Hindlimb muscle (tissue), 1 donor: Measurements from ENCODE around the gene CHMP2B. TPM values are rescaled to one million over a fixed set of nuclear protein-coding genes. Genes with fewer than 3 reads are reported as not detected.
A peak's percentile ranks its signal among the peaks of the same experiment; 100 is the strongest.

Experiments used
- DNase-seq: peaks from one replicate; pipeline ENCODE4 v3.0.0-alpha.2; 2013
- polyA plus RNA-seq: library from polyadenylated mRNA; unstranded; fragments of 120-200 nt; gene quantifications from one replicate; pipeline ENCODE4 v1.2.1, GENCODE V29; 2013; ENCODE audit not compliant: insufficient read length

The CHMP2B gene
- polyA plus RNA-seq, result 23.0 TPM

- peak; percentile 97 for DNase-seq
Measured at GRCh38 chr3:87227104-87227834, at the start of gene CHMP2B. TSS of gene CHMP2B (plus strand) at chr3:87227309. CDS start at chr3:87227523, 214 bp downstream.

- DNase-seq, result no peak
Measured at GRCh38 chr3:87179642-87180041, 47.5 kb upstream of the CHMP2B start.

- DNase-seq, result no peak
Measured at GRCh38 chr3:87181551-87181950, 45.6 kb upstream of the CHMP2B start.

- DNase-seq, result no peak
Measured at GRCh38 chr3:87182023-87182422, 45.1 kb upstream of the CHMP2B start.

GRCh38 chr3:87186608-87187159 is 40.4 kb upstream of the CHMP2B start:
- no peak for DNase-seq

GRCh38 chr3:87191175-87191574 is 35.9 kb upstream of the CHMP2B start:
- no peak for DNase-seq

- no peak for DNase-seq
Measured at GRCh38 chr3:87191641-87192040, 35.5 kb upstream of the CHMP2B start.

- DNase-seq, result no peak
Measured at GRCh38 chr3:87196879-87197278, 30.2 kb upstream of the CHMP2B start.

- no peak for DNase-seq
Measured at GRCh38 chr3:87197531-87197930, 29.6 kb upstream of the CHMP2B start.

GRCh38 chr3:87198774-87199173 is 28.3 kb upstream of the CHMP2B start:
- DNase-seq, result no peak

GRCh38 chr3:87199628-87200027 is 27.5 kb upstream of the CHMP2B start:
- DNase-seq, result no peak

GRCh38 chr3:87200060-87200647 is 27.0 kb upstream of the CHMP2B start:
- no peak for DNase-seq

GRCh38 chr3:87201727-87202126 is 25.4 kb upstream of the CHMP2B start:
- no peak for DNase-seq

GRCh38 chr3:87203809-87204208 is 23.3 kb upstream of the CHMP2B start:
- DNase-seq, result no peak

- DNase-seq, result no peak
Measured at GRCh38 chr3:87206070-87206469, 21.0 kb upstream of the CHMP2B start.

- DNase-seq, result no peak
Measured at GRCh38 chr3:87206635-87207034, 20.5 kb upstream of the CHMP2B start.

GRCh38 chr3:87207460-87207859 is 19.6 kb upstream of the CHMP2B start:
- DNase-seq, result no peak

- no peak for DNase-seq
Measured at GRCh38 chr3:87209111-87209510, 18.0 kb upstream of the CHMP2B start.

GRCh38 chr3:87218560-87218959 is 8.5 kb upstream of the CHMP2B start:
- no peak for DNase-seq

- DNase-seq, result no peak
Measured at GRCh38 chr3:87219611-87220010, 7.5 kb upstream of the CHMP2B start.

GRCh38 chr3:87225659-87226058 is 1.4 kb upstream of the CHMP2B start:
- no peak for DNase-seq

- DNase-seq, result no peak
Measured at GRCh38 chr3:87227835-87228144, 681 bp downstream of the CHMP2B start.

GRCh38 chr3:87228316-87228715 is 1.2 kb downstream of the CHMP2B start:
- no peak for DNase-seq

- DNase-seq, result no peak
Measured at GRCh38 chr3:87229113-87229512, 2.0 kb downstream of the CHMP2B start.
